SK-N-SH treated with all-trans-retinoic acid at 6 μM for 48 hours (cell line): ENCODE results near the gene SLC35B1.

ENCODE experiments used
- ARNTL ChIP-seq: fragments of 450-650 bp; formaldehyde crosslinking; IDR thresholded peaks from 2 replicates; pipeline ENCODE4 v1.5.0; 2020; ENCODE audit warnings: low read depth, mild to moderate bottlenecking, moderate library complexity, borderline replicate concordance
- CREB5 ChIP-seq: fragments of 250-450 bp; sonication (Bioruptor Pico); IDR thresholded peaks from 2 replicates; pipeline ENCODE4 v1.5.1; 2020; ENCODE audit warnings: low read depth, mild to moderate bottlenecking, moderate library complexity
- CSDC2 ChIP-seq: fragments of 250-450 bp; sonication (Bioruptor Pico); IDR thresholded peaks from 2 replicates; pipeline ENCODE4 v1.5.0; 2020; ENCODE audit warnings: mild to moderate bottlenecking, moderate library complexity
- CSRNP3 ChIP-seq: fragments of 250-450 bp; sonication (Bioruptor Pico); IDR thresholded peaks from 2 replicates; pipeline ENCODE4 v1.5.1; 2021; ENCODE audit warnings: mild to moderate bottlenecking, moderate library complexity
- PATZ1 ChIP-seq: fragments of 250-450 bp; sonication (Bioruptor Pico); IDR thresholded peaks from 2 replicates; pipeline ENCODE4 v1.8.0; 2020; ENCODE audit warnings: mild to moderate bottlenecking, moderate library complexity, borderline replicate concordance
- POU6F1 ChIP-seq: fragments of 250-450 bp; sonication (Bioruptor Pico); IDR thresholded peaks from 2 replicates; pipeline ENCODE4 v1.8.0; 2021; ENCODE audit warnings: low read depth, mild to moderate bottlenecking, moderate library complexity, borderline replicate concordance
- PPARA ChIP-seq: fragments of 250-450 bp; sonication (Bioruptor Pico); IDR thresholded peaks from 2 replicates; pipeline ENCODE4 v1.5.0; 2020; ENCODE audit warnings: mild to moderate bottlenecking, borderline replicate concordance
- RARB ChIP-seq: fragments of 250-450 bp; sonication (Bioruptor Pico); IDR thresholded peaks from 2 replicates; pipeline ENCODE4 v1.8.0; 2021; ENCODE audit warnings: mild to moderate bottlenecking, moderate library complexity
- TOX ChIP-seq: fragments of 250-450 bp; sonication (Bioruptor Pico); IDR thresholded peaks from 2 replicates; pipeline ENCODE4 v1.8.0; 2021; ENCODE audit warnings: mild to moderate bottlenecking, moderate library complexity, borderline replicate concordance
- ZNF565 ChIP-seq: fragments of 450-650 bp; formaldehyde crosslinking; conservative IDR thresholded peaks from 2 replicates; pipeline ENCODE4 v1.5.0; 2020; ENCODE audit warnings: low read depth, mild to moderate bottlenecking, moderate library complexity
- ZNF70 ChIP-seq: fragments of 450-650 bp; formaldehyde crosslinking; IDR thresholded peaks from 2 replicates; pipeline ENCODE4 v1.5.0; 2020; ENCODE audit warnings: mild to moderate bottlenecking, moderate library complexity

- no peak for TF ChIP-seq POU6F1 (CRISPR knock-in tag)
- TF ChIP-seq ARNTL (CRISPR knock-in tag) = no peak
- TF ChIP-seq PATZ1 (CRISPR knock-in tag) = no peak
- no peak for TF ChIP-seq CSDC2 (CRISPR knock-in tag)
- no peak for TF ChIP-seq TOX (CRISPR knock-in tag)
- TF ChIP-seq ZNF565 = no peak
- no peak for TF ChIP-seq PPARA (CRISPR knock-in tag)
- TF ChIP-seq ZNF70 (CRISPR knock-in tag) = no peak
- TF ChIP-seq CSRNP3 = no peak
- TF ChIP-seq CREB5 = no peak
- no peak for TF ChIP-seq RARB (CRISPR knock-in tag)
These were observed 15.0 kb downstream of the SLC35B1 start for GRCh38 chr17:49692751-49693150.
